HG03521 (cell line): Measurements from ENCODE around the gene XIST.
"Not testable (repeated sequence)": the region's sequence is repeated elsewhere in the genome, so short reads cannot be mapped to it uniquely, and the experiment has no call there.

Experiments
- ATAC-seq: cut with Tn5 transposase; IDR thresholded peaks from one replicate; pipeline ENCODE4 v1.9.1; 2021; ENCODE audit warnings: mild to moderate bottlenecking, moderate library complexity; ENCODE audit not compliant: unreplicated experiment

Gene XIST

GRCh38 chrX:73840120-73840924 lies 12.2 kb downstream of the XIST start:
- ATAC-seq, result no peak

GRCh38 chrX:73839152-73839551 lies 13.4 kb downstream of the XIST start:
- ATAC-seq, result no peak

GRCh38 chrX:73838123-73838522 lies 14.4 kb downstream of the XIST start:
- ATAC-seq, result no peak

- no peak for ATAC-seq
Observed at GRCh38 chrX:73836956-73837477, 15.5 kb downstream of the XIST start.

- ATAC-seq, result no peak
Observed at GRCh38 chrX:73834219-73834618, 18.3 kb downstream of the XIST start.

GRCh38 chrX:73832319-73832718 lies 20.2 kb downstream of the XIST start:
- no peak for ATAC-seq

GRCh38 chrX:73831500-73831899 lies 21.0 kb downstream of the XIST start:
- ATAC-seq, result no peak

- ATAC-seq, result no peak
Observed at GRCh38 chrX:73830489-73831414, 21.8 kb downstream of the XIST start.

GRCh38 chrX:73829890-73830466 lies 22.5 kb downstream of the XIST start:
- ATAC-seq, result no peak

GRCh38 chrX:73828080-73828720 lies 24.3 kb downstream of the XIST start:
- no peak for ATAC-seq

- no peak for ATAC-seq
Observed at GRCh38 chrX:73827406-73827805, 25.1 kb downstream of the XIST start.

GRCh38 chrX:73826996-73827395 lies 25.5 kb downstream of the XIST start:
- ATAC-seq, result no peak

GRCh38 chrX:73825569-73825968 lies 26.9 kb downstream of the XIST start:
- no peak for ATAC-seq

- ATAC-seq, result no peak
Observed at GRCh38 chrX:73823473-73824004, 29.0 kb downstream of the XIST start.

GRCh38 chrX:73822775-73823174 lies 29.7 kb downstream of the XIST start:
- no peak for ATAC-seq

- no peak for ATAC-seq
Observed at GRCh38 chrX:73821921-73822559, 30.5 kb downstream of the XIST start.

- ATAC-seq, result not testable (repeated sequence)
Observed at GRCh38 chrX:73819864-73820558, 32.5 kb downstream of the XIST start.

- ATAC-seq, result no peak
Observed at GRCh38 chrX:73818200-73819116, 34.1 kb downstream of the XIST start.
